Left lung (tissue), 10 donors: Measurements from ENCODE around the gene TMEM181. TPM values are rescaled to one million over a fixed set of nuclear protein-coding genes. Genes with fewer than 3 reads are reported as not detected.

Source experiments
- ATAC-seq: fragments of 200-7000 bp; cut with Tn5 transposase; one replicate; pipeline ENCODE4 v1.9.1; 2020; ENCODE audit warnings: moderate library complexity
- DNase-seq, 4 donors: peaks; one replicate each; pipeline ENCODE4 v3.0.0-alpha.2; 2013 to 2020
- H3K27ac ChIP-seq, 2 donors: fragments of 200-600 bp; sonication (generic) in 1 of 2; one replicate each; pipeline versions ENCODE4 v1.5.0 to v1.8.0; 2020 to 2021
- H3K27me3 ChIP-seq, 2 donors: fragments of 200-600 bp; sonication (generic) in 1 of 2; one replicate each; pipeline versions ENCODE4 v1.5.0 to v1.8.0; 2020 to 2021
- H3K36me3 ChIP-seq, 2 donors: fragments of 200-600 bp; sonication (generic) in 1 of 2; one replicate each; pipeline versions ENCODE4 v1.5.0 to v1.8.0; 2020 to 2021
- H3K4me1 ChIP-seq, 2 donors: fragments of 200-600 bp; one replicate each; pipeline ENCODE4 v1.8.0; 2021
- H3K4me3 ChIP-seq, 2 donors: fragments of 200-600 bp; sonication (generic) in 1 of 2; one replicate each; pipeline versions ENCODE4 v1.5.0 to v1.8.0; 2020 to 2021; ENCODE audit warnings: mild to moderate bottlenecking in 1 of 2
- H3K9me3 ChIP-seq, 2 donors: fragments of 200-600 bp; sonication (generic) in 1 of 2; one replicate each; pipeline versions ENCODE4 v1.5.0 to v1.8.0; 2020 to 2021
- intact Hi-C, 2 donors: fragments of 100-400 bp; cut with DNase I; formaldehyde crosslinking; loops; one replicate each; pipeline versions ENCODE4 v1.11.2 to v1.14.2; 2022
- polyA plus RNA-seq, 6 donors: library from polyadenylated mRNA; unstranded; fragments of 120-200 nt; gene quantifications; one replicate each; pipeline ENCODE4 v1.2.1, GENCODE V29; 2013; ENCODE audit not compliant: insufficient read length in 6 of 6
- total RNA-seq, 2 donors: library from RNA; stranded (reverse); fragmentation: NEBNext Ultra II Directional; extraction: Animal tissue kit (Norgen Biotek cat#: 25700); gene quantifications; one replicate each; pipeline ENCODE4 v1.2.1, GENCODE V29; 2021
- TF ChIP-seq, protein P1 (sequence below), 2 donors: fragments of 200-600 bp; sonication (generic) in 1 of 2; IDR thresholded peaks; one replicate each; pipeline versions ENCODE4 v1.5.0 to v1.8.0; 2021; ENCODE audit warnings: antibody characterized with exemption in 2 of 2
- donor health status: DM: no; HTN: yes; CAD: no.
- donor health status: DM: no; HTN: no; CAD: no.

The TMEM181 gene
- total and polyA plus RNA-seq, 8 donors: 29.9 to 37.0 (median 31.4) TPM

DNA sequence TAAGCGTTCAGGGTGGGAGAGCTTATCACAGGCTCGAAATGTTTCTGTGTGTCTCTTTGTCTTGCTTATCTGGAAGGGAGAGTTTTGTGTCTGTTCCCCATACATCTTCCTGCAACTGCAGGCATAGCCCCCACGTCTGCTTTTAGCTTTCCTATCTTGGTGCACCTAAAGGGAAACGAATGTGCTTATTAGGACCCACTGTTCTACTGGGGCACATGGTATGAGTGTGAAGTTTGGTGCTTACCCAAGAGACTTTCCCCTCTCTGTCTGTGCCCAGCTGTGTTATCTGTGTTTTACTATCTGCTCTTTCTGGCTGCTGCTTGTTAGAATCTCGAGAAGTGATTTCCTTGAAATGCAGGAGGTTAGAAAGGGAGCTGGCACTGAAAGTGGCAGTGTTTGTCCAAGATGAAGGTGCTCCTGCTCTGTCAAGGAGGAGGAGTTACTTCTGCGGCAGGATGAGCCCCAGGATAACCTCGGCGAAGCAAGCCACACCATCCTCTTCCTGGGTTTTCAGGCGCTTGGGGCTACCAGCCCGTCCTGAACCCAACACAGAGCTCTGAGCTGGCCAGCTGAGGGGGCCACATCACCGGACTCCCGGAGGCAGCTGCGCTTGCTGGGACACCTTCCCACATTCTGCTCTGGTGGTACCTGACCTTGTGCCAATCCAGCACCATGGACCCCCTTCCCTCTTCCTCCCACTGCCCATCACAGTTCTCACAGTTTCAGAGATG, 61.2 kb downstream of the TMEM181 start:
- no peak overlapping the region for H3K27ac ChIP-seq
- peaks cover 0 to 55% of the 10 kb centered on the region in 2 donors for H3K36me3 ChIP-seq
- no peak overlapping the region for H3K4me3 ChIP-seq
- peak in 1 of 4 donors; percentile 24 for DNase-seq
- no peak for ATAC-seq
- no peaks in the 10 kb centered on the region for H3K27me3 ChIP-seq
- intact Hi-C loops: no loop called here
- TF ChIP-seq, protein P1, sequence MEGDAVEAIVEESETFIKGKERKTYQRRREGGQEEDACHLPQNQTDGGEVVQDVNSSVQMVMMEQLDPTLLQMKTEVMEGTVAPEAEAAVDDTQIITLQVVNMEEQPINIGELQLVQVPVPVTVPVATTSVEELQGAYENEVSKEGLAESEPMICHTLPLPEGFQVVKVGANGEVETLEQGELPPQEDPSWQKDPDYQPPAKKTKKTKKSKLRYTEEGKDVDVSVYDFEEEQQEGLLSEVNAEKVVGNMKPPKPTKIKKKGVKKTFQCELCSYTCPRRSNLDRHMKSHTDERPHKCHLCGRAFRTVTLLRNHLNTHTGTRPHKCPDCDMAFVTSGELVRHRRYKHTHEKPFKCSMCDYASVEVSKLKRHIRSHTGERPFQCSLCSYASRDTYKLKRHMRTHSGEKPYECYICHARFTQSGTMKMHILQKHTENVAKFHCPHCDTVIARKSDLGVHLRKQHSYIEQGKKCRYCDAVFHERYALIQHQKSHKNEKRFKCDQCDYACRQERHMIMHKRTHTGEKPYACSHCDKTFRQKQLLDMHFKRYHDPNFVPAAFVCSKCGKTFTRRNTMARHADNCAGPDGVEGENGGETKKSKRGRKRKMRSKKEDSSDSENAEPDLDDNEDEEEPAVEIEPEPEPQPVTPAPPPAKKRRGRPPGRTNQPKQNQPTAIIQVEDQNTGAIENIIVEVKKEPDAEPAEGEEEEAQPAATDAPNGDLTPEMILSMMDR (IDR thresholded peaks at IDR 0.05): no peak
- H3K4me1 ChIP-seq: no peaks in the 10 kb centered on the region
- no peaks in the 10 kb centered on the region for H3K9me3 ChIP-seq

DNA sequence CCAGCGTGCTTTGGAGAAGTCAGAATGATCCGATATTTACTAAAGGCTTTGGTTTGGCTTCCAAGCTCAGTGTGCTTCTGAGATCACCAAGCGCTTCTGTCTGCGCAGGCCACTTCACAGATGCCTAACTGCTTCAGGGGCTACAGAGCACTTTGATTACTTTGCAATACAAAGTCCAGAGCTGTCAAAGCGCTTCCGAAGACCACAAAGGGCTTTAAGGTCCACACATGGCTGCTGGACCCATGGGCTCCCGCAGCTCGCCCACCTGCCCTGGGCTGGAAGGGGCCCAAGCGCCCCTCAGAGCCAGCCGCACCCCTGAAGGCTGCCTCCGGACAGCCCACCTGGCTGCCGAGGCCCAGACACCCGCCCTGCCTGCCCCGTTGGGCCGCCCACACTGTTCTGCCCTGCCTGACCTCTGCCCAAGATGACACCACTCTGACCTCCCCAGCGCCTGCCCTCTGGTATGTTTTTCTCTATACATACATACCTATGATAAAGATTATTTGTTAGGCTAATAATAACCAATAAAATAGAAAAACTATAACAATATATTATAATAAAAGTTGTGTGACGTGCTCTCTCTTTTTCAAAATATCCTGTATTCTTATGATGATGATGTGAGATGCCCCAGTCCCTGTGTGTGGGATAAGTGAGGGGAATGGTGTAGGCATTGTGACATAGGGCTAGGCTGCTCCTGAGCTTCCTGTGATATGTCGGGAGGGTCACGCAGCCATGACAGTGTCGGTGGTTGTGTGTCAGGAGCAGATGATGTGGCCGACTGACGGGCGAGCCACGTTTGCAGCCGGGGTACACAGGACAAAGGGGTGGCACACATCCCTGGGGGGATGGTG, 62.0 kb downstream of the TMEM181 start:
- H3K27ac ChIP-seq: no peak overlapping the region
- H3K36me3 ChIP-seq: peaks cover 0 to 63% of the 10 kb centered on the region in 2 donors
- H3K9me3 ChIP-seq: no peaks in the 10 kb centered on the region
- H3K4me3 ChIP-seq: no peak overlapping the region
- H3K4me1 ChIP-seq: no peaks in the 10 kb centered on the region
- ATAC-seq (no peak), DNase-seq (peak in 1 of 4 donors; percentile 26)
- intact Hi-C loops: no loop called here
- H3K27me3 ChIP-seq: no peaks in the 10 kb centered on the region
- TF ChIP-seq, protein P1 (IDR thresholded peaks at IDR 0.05): no peak

DNA sequence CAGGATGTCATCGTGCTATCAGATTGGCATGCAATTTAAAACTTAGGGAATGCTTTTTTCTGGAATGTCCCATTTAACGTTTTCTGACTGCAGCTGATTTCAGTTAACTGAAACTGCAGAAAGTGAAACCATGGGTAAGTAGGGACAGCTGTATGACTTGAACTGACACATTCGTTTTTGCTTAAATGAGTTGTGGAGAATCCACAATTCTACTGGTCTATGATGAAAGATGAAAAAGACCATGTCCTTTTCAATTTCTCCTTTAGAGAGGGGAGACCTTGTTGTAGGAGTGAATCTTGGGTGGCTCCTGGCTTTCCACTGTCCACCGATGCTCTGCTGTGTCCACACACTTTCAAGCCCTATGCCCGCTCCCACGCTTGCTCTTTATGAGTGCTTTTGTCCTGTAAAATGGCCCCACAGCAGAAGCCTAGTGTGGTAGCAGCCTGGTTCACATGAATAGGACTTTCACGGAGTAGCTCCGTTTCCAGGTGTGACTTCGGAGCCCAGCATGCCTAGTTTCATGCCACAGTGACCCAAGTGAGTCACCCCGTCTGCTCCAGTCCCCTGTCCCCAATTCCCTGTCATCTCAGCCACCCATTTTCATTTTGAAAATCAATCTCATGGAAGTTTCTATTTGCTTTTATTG, 62.8 kb downstream of the TMEM181 start:
- Histone ChIP-seq H3K27ac (no peak overlapping the region), H3K4me3 (no peak overlapping the region), H3K27me3 (no peaks in the 10 kb centered on the region), H3K4me1 (no peaks in the 10 kb centered on the region), H3K36me3 (peaks cover 0 to 71% of the 10 kb centered on the region in 2 donors), H3K9me3 (no peaks in the 10 kb centered on the region)
- DNase-seq (peak in 3 of 4 donors; percentile 19 to 55 (median 22)), ATAC-seq (no peak)
- TF ChIP-seq, protein P1 (IDR thresholded peaks at IDR 0.05): no peak
- intact Hi-C loops: no loop called here

DNA sequence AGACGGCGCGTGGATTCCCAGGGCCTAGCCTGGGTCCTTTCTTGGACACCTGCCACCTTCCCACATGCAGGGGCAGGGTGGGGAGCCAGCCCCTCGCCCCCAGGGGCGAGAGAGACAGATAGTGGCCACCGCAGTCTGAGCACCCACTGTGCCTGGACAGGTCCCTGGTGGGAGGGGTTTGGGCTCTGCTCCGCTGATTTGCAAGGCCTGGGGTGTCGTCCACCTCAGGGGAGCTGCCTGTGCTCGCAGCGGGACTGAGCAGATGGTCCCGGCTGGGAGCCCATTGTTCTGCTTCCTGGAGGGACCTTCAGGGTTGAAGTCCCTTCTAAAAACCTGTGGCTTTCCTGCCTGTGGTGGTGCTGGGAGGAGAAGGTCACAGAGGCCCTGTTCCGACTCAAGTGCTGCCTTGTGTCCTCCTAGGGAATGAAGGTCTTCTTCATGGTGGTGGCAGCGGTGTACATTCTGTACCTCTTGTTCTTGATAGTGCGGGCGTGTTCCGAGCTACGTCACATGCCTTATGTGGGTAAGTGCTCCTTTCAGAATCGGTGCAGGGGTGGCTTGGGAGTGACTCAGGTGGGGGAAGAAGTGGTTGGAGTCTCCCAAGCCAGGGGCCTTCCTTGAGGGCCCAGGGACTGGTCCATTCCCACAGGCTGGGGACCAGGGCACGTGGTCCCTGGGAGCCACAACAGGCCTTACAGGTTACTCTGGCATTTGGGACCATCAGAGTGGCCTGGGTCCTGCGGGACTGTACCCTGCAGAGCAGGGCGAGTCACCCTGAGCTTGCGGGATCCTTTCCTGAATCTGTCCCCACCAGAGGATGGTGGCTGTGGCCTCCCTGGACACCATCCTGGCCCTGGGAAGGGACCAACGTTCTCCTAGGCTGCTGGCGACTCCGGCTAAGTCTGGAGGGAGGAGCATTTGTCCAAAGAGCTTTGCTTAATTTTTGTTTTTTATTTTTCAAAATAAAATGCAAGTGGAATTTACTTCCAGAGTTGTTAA, 65.1 kb downstream of the TMEM181 start:
- DNase-seq (peak in 1 of 4 donors; percentile 34), ATAC-seq (peak; percentile 21)
- Histone ChIP-seq H3K9me3 (no peaks in the 10 kb centered on the region), H3K27ac (no peak overlapping the region), H3K4me1 (no peaks in the 10 kb centered on the region), H3K4me3 (no peak overlapping the region), H3K36me3 (peaks cover 0 to 90% of the 10 kb centered on the region in 2 donors), H3K27me3 (no peaks in the 10 kb centered on the region)
- TF ChIP-seq, protein P1 (IDR thresholded peaks at IDR 0.05): no peak
- intact Hi-C loops: no loop called here
